ENCODE results near the gene CALHM6. TPM values are rescaled to one million over a fixed set of nuclear protein-coding genes. Genes with fewer than 3 reads are reported as not detected.

Gene CALHM6
- total and polyA plus RNA-seq, 2 of the 13 experiments (the other 11 are each of a cell fraction or from before 2014, with no cell fraction given), result not detected

DNA sequence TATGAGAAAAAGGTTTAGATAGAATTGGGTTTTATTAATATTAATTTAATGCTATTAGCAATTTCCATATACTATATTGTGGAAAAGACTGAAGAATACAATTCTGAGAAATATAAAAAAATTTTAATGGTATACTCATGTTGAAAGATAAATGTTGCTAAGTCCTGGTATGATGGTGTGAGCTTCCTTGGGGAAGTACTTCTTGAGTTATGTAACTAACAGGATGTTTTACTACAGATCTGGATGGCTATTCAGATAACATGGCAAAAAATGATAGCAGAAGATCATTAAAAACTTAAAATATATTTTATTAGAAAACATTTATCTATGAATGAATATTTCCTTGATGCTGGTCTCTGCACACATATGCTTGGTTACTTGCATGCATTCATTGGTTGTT, 23.5 kb upstream of the CALHM6 start:
- H3K9me3 ChIP-seq (ENCODE audit: low read length), result no peaks in the 10 kb centered on the region
- CTCF ChIA-PET (ENCODE audit: low intra/inter-chr PET ratio, low total read pairs), result no interaction called here
- TF ChIP-seq ZMYM3 (CRISPR knock-in tag; IDR thresholded peaks at IDR 0.05), result no peak
- no peak for TF ChIP-seq PAWR (CRISPR knock-in tag; IDR thresholded peaks at IDR 0.05; ENCODE audit: borderline replicate concordance)
- TF ChIP-seq, protein P1, sequence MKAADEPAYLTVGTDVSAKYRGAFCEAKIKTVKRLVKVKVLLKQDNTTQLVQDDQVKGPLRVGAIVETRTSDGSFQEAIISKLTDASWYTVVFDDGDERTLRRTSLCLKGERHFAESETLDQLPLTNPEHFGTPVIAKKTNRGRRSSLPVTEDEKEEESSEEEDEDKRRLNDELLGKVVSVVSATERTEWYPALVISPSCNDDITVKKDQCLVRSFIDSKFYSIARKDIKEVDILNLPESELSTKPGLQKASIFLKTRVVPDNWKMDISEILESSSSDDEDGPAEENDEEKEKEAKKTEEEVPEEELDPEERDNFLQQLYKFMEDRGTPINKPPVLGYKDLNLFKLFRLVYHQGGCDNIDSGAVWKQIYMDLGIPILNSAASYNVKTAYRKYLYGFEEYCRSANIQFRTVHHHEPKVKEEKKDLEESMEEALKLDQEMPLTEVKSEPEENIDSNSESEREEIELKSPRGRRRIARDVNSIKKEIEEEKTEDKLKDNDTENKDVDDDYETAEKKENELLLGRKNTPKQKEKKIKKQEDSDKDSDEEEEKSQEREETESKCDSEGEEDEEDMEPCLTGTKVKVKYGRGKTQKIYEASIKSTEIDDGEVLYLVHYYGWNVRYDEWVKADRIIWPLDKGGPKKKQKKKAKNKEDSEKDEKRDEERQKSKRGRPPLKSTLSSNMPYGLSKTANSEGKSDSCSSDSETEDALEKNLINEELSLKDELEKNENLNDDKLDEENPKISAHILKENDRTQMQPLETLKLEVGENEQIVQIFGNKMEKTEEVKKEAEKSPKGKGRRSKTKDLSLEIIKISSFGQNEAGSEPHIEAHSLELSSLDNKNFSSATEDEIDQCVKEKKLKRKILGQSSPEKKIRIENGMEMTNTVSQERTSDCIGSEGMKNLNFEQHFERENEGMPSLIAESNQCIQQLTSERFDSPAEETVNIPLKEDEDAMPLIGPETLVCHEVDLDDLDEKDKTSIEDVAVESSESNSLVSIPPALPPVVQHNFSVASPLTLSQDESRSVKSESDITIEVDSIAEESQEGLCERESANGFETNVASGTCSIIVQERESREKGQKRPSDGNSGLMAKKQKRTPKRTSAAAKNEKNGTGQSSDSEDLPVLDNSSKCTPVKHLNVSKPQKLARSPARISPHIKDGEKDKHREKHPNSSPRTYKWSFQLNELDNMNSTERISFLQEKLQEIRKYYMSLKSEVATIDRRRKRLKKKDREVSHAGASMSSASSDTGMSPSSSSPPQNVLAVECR (CRISPR knock-in tag; IDR thresholded peaks at IDR 0.05; ENCODE audit: borderline replicate concordance), result no peak
- no peak for TF ChIP-seq ZNF562 (CRISPR knock-in tag; IDR thresholded peaks at IDR 0.05; ENCODE audit: borderline replicate concordance)
- no peak for TF ChIP-seq BRCA1 (CRISPR knock-in tag; IDR thresholded peaks at IDR 0.05)
- no peak for TF ChIP-seq TGIF2 (CRISPR knock-in tag; IDR thresholded peaks at IDR 0.05)
- no peak for TF ChIP-seq ZNF124 (CRISPR knock-in tag; IDR thresholded peaks at IDR 0.05)
- TF ChIP-seq, protein P2, sequence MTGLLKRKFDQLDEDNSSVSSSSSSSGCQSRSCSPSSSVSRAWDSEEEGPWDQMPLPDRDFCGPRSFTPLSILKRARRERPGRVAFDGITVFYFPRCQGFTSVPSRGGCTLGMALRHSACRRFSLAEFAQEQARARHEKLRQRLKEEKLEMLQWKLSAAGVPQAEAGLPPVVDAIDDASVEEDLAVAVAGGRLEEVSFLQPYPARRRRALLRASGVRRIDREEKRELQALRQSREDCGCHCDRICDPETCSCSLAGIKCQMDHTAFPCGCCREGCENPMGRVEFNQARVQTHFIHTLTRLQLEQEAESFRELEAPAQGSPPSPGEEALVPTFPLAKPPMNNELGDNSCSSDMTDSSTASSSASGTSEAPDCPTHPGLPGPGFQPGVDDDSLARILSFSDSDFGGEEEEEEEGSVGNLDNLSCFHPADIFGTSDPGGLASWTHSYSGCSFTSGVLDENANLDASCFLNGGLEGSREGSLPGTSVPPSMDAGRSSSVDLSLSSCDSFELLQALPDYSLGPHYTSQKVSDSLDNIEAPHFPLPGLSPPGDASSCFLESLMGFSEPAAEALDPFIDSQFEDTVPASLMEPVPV (CRISPR knock-in tag; IDR thresholded peaks at IDR 0.05), result no peak
- TF ChIP-seq, protein P3, sequence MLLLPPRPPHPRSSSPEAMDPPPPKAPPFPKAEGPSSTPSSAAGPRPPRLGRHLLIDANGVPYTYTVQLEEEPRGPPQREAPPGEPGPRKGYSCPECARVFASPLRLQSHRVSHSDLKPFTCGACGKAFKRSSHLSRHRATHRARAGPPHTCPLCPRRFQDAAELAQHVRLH (CRISPR knock-in tag; IDR thresholded peaks at IDR 0.05; ENCODE audit: borderline replicate concordance, low read depth), result no peak
- no peak for TF ChIP-seq ZSCAN31 (CRISPR knock-in tag; IDR thresholded peaks at IDR 0.05; ENCODE audit: low read depth)
- TF ChIP-seq ZNF264 (CRISPR knock-in tag; IDR thresholded peaks at IDR 0.05), result no peak
- TF ChIP-seq, protein P4, sequence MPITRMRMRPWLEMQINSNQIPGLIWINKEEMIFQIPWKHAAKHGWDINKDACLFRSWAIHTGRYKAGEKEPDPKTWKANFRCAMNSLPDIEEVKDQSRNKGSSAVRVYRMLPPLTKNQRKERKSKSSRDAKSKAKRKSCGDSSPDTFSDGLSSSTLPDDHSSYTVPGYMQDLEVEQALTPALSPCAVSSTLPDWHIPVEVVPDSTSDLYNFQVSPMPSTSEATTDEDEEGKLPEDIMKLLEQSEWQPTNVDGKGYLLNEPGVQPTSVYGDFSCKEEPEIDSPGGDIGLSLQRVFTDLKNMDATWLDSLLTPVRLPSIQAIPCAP (CRISPR knock-in tag; IDR thresholded peaks at IDR 0.05; ENCODE audit: low read depth), result no peak
- no peak for TF ChIP-seq ZNF782 (CRISPR knock-in tag; IDR thresholded peaks at IDR 0.05; ENCODE audit: borderline replicate concordance)
- TF ChIP-seq, protein P5, sequence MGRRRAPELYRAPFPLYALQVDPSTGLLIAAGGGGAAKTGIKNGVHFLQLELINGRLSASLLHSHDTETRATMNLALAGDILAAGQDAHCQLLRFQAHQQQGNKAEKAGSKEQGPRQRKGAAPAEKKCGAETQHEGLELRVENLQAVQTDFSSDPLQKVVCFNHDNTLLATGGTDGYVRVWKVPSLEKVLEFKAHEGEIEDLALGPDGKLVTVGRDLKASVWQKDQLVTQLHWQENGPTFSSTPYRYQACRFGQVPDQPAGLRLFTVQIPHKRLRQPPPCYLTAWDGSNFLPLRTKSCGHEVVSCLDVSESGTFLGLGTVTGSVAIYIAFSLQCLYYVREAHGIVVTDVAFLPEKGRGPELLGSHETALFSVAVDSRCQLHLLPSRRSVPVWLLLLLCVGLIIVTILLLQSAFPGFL (CRISPR knock-in tag; IDR thresholded peaks at IDR 0.05), result no peak
- TF ChIP-seq, protein P6, sequence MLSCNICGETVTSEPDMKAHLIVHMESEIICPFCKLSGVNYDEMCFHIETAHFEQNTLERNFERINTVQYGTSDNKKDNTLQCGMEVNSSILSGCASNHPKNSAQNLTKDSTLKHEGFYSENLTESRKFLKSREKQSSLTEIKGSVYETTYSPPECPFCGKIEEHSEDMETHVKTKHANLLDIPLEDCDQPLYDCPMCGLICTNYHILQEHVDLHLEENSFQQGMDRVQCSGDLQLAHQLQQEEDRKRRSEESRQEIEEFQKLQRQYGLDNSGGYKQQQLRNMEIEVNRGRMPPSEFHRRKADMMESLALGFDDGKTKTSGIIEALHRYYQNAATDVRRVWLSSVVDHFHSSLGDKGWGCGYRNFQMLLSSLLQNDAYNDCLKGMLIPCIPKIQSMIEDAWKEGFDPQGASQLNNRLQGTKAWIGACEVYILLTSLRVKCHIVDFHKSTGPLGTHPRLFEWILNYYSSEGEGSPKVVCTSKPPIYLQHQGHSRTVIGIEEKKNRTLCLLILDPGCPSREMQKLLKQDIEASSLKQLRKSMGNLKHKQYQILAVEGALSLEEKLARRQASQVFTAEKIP (CRISPR knock-in tag; IDR thresholded peaks at IDR 0.05; ENCODE audit: borderline replicate concordance), result no peak
- TF ChIP-seq PHF21A (CRISPR knock-in tag; IDR thresholded peaks at IDR 0.05), result no peak

More for the DNA sequence above, 23.5 kb upstream of the CALHM6 start:
- no peaks in the 10 kb centered on the region for H3K36me3 ChIP-seq (replicated peaks in 1 of 2; ENCODE audit: control insufficient read depth in 1 of 2, insufficient read depth in 2 of 2, low read length in 2 of 2)
- H2AFZ ChIP-seq (ENCODE audit: low read length), result no peak overlapping the region
- POLR2A ChIA-PET, result no interaction called here
- DNase-seq (ENCODE audit: low spot score) (no peak), ATAC-seq (no peak), FAIRE-seq (no peak)
- no TSS peak for BruUV-seq (replicated peaks)
- H3K79me2 ChIP-seq (ENCODE audit: insufficient read depth, low read length), result no peaks in the 10 kb centered on the region
- intact Hi-C loops (cut with micrococcal nuclease; ENCODE audit: unreplicated experiment), result no loop called here
- no peak overlapping the region for H3K27ac ChIP-seq (ENCODE audit: extremely low read length, insufficient read depth, low read length)
- no peaks in the 10 kb centered on the region for H4K20me1 ChIP-seq (ENCODE audit: insufficient read depth, low read length)
- no peaks in the 10 kb centered on the region for H3K4me1 ChIP-seq (ENCODE audit: insufficient read depth, low read length)
- H3K9ac ChIP-seq (ENCODE audit: insufficient read depth, low read depth, low read length), result no peak overlapping the region
- no peaks in the 10 kb centered on the region for H3K27me3 ChIP-seq (ENCODE audit: control insufficient read depth in 1 of 2, insufficient read depth in 2 of 2, low read length in 2 of 2)
- no peak overlapping the region for H3K4me2 ChIP-seq (ENCODE audit: low read depth, low read length)
- in situ Hi-C loops (cut with HindIII; ENCODE audit: extremely low pct_ligation_motif_present, low pct_unique_long_range_greater_than_20kb), result no loop called here
- H3K4me3 ChIP-seq (replicated peaks in 1 of 3; ENCODE audit: insufficient read depth in 1 of 3, low read depth in 2 of 3, low read length in 3 of 3), result no peak overlapping the region

Measured in HepG2 (cell line).